ENCODE measurements around the gene TM9SF3.

DNA sequence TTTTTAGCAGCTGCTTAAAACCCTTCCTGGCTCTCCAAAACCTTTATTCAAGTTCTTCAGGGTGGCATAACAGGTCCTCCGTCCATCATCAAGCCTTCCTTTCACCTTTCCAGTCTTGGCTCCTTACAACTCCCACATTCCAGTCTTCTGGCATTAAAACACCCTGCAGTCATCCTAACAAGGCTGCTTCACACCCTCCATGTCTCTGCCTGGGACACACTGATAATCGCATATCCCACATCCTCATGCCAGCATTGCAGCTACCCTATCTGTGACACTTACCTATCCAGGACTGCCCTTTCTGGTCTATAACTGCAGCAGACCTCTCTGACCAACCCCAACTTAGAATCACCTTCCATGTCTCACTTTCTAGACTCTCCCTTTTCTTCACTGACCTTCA lies 70.5 kb downstream of the TM9SF3 start:
- TF ChIP-seq, protein P1, sequence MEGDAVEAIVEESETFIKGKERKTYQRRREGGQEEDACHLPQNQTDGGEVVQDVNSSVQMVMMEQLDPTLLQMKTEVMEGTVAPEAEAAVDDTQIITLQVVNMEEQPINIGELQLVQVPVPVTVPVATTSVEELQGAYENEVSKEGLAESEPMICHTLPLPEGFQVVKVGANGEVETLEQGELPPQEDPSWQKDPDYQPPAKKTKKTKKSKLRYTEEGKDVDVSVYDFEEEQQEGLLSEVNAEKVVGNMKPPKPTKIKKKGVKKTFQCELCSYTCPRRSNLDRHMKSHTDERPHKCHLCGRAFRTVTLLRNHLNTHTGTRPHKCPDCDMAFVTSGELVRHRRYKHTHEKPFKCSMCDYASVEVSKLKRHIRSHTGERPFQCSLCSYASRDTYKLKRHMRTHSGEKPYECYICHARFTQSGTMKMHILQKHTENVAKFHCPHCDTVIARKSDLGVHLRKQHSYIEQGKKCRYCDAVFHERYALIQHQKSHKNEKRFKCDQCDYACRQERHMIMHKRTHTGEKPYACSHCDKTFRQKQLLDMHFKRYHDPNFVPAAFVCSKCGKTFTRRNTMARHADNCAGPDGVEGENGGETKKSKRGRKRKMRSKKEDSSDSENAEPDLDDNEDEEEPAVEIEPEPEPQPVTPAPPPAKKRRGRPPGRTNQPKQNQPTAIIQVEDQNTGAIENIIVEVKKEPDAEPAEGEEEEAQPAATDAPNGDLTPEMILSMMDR (IDR thresholded peaks at IDR 0.05; ENCODE audit: low read depth, low read length, poor library complexity, severe bottlenecking) = no peak
- TF ChIP-seq EZH2phosphoT487 (IDR thresholded peaks at IDR 0.05; ENCODE audit: borderline replicate concordance, low read length) = no peak
